GM12873 (cell line): Measurements from ENCODE around the gene SLC27A4.

Source experiments
- CTCF ChIP-seq: IDR thresholded peaks from 2 replicates; pipeline ENCODE4 v1.5.1; 2012; ENCODE audit warnings: low read depth, mild to moderate bottlenecking, moderate library complexity, low read length, control low read depth; ENCODE audit not compliant: insufficient read depth; ENCODE audit errors: missing control alignments

SLC27A4 gene

GRCh38 chr9:128339761-128340690, at the start of gene SLC27A4:
Gene SLC27A4 (plus strand): TSS chr9:128340527. CDS start chr9:128343133, 2,606 bp downstream.
- TF ChIP-seq CTCF, result no peak

DNA sequence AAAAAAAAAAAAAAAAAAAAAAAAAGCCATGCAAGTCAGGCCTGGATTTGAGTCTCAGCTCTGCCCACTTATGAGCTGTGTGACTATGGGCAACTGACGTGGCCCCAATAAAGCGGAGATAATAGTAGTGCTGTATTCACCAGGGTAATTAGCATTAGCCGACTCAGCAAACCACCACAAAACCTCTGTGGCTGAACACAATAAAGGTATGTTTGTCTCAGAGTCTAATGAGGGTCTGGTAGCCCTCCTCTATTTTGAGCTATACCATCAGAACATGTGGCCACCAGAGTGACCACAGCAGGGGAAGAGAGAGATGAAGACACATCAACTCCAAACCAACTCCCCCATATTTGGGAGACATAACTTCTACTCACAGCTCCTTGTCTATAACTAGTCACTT, 48.3 kb upstream of the SLC27A4 start:
- no peak for TF ChIP-seq CTCF

DNA sequence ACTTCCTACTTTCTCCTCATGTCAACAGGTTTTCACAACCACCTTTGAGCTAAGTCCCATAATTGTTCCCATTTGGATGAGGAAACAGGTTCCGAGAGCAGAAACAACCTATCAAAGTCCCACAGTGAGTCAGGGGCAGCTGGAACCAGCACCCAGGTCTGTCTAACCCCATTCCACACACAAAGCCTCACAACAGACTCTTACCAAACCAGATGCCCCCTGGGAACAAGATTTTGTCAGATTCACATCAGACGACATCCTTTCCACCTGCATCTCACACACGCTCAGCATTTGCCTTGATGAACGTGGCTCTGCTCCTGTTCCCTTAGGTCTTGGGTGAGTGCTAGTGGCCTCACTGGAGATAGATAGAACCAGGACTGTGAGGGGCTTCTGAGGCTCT, 47.2 kb upstream of the SLC27A4 start:
- no peak for TF ChIP-seq CTCF

DNA sequence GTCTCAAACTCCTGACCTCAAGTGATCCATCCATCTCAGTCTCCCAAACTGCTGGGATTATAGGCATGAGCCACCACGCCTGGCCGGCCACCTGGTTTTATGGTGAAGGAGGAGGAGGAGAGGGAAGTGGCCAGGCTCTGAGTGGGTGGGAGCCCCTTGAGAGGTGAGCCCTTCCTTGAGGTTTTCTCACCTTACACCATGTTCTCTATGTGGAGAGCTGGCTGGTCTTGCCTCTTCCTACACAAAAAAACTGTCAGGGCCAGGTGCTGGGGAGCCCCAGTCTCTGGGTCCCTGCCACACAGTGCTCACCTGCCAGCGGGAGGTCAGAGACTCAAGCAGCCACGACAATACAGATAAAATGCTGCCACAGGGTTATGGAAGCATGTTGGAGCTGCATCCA, 46.2 kb upstream of the SLC27A4 start:
- TF ChIP-seq CTCF, result no peak

- TF ChIP-seq CTCF, result no peak
These were observed 43.7 kb upstream of the SLC27A4 start for GRCh38 chr9:128296340-128297220.

DNA sequence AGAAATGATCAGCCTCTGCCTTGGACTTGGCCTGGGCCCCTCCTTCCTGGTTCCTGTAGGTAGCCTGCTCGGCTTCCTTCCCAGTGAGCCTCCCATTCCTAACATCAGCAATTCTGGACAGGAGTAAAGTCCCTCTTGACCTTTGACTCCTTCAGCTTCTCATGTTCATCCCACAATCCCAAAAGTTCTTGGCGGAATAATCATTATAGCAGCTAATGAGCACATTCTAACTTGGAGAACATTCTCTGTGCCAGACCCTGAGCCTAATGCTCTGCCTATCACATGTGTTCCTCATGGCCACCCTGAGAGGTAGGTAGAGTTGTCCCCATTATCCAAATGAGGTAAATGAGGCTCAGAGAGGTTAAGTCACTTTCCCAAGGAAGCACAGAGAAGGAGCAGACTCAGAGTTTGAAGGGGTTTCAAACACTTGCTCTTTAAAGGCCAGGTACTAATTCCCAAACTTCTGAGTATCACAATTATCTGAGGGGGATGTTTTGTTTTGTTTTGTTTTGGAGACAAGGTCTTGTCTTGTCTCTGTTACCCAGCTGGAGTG, 43.0 kb upstream of the SLC27A4 start:
- no peak for TF ChIP-seq CTCF
